ENCODE results near the gene SRPK2. TPM values are rescaled to one million over a fixed set of nuclear protein-coding genes. Genes with fewer than 3 reads are reported as not detected.

The SRPK2 gene
- polyA plus RNA-seq, 1 experiment: 10.8 TPM

GRCh38 chr7:105151152-105151551, 237.6 kb downstream of the SRPK2 start:
- Histone ChIP-seq H3K36me3 (ENCODE audit: control insufficient read depth, insufficient read depth, low read length) (no peaks in the 10 kb centered on the region; the same call in 1 of the 2 replicates), H3K27me3 (ENCODE audit: control insufficient read depth, insufficient read depth, low read length) (no peaks in the 10 kb centered on the region), H3K4me3 (ENCODE audit: low read depth, low read length) (no peak overlapping the region)
- ChIA-PET POLR2A (no interaction called here), CTCF (interaction anchor here (1.3 kb wide), 1 partner anchor 14 kb away, joined by 3 read pairs; no protein-coding TSS in a partner anchor)
- no peak for DNase-seq (ENCODE audit: low read depth)
- no peak for TF ChIP-seq CTCF (IDR thresholded peaks at IDR 0.05; ENCODE audit: insufficient read depth, low read depth, low read length)

GRCh38 chr7:105149827-105150226, 238.9 kb downstream of the SRPK2 start:
- no peaks in the 10 kb centered on the region for H3K27me3 ChIP-seq (ENCODE audit: control insufficient read depth, insufficient read depth, low read length)
- peak; percentile 26 for DNase-seq (ENCODE audit: low read depth)
- H3K4me3 ChIP-seq (ENCODE audit: low read depth, low read length): no peak overlapping the region
- POLR2A ChIA-PET: no interaction called here
- CTCF ChIA-PET: interaction anchor here (1.3 kb wide), 1 partner anchor 9 kb away, joined by 3 read pairs; no protein-coding TSS in a partner anchor
- no peak for TF ChIP-seq CTCF (IDR thresholded peaks at IDR 0.05; ENCODE audit: insufficient read depth, low read depth, low read length)
- no peaks in the 10 kb centered on the region for H3K36me3 ChIP-seq (ENCODE audit: control insufficient read depth, insufficient read depth, low read length)

- DNase-seq (ENCODE audit: low read depth): no peak
- peaks cover 6% of the 10 kb centered on the region for H3K36me3 ChIP-seq (ENCODE audit: control insufficient read depth, insufficient read depth, low read length)
- no peak overlapping the region for H3K4me3 ChIP-seq (ENCODE audit: low read depth, low read length)
- ChIA-PET CTCF (interaction anchor here (1.2 to 1.4 kb wide), 2 partner anchors 9 to 258 kb away, joined by 3 to 4 read pairs; no protein-coding TSS in a partner anchor), POLR2A (no interaction called here)
- peak; percentile 55 for TF ChIP-seq CTCF (IDR thresholded peaks at IDR 0.05; ENCODE audit: insufficient read depth, low read depth, low read length)
- H3K27me3 ChIP-seq (ENCODE audit: control insufficient read depth, insufficient read depth, low read length): no peaks in the 10 kb centered on the region
These were observed 247.7 kb downstream of the SRPK2 start for GRCh38 chr7:105141068-105141467.

GRCh38 chr7:105139381-105139780, 249.3 kb downstream of the SRPK2 start:
- H3K4me3 ChIP-seq (ENCODE audit: low read depth, low read length): no peak overlapping the region
- CTCF ChIA-PET: interaction anchor here (1.2 to 1.4 kb wide), 2 partner anchors 34 to 256 kb away, joined by 3 to 4 read pairs; no protein-coding TSS in a partner anchor
- TF ChIP-seq CTCF (IDR thresholded peaks at IDR 0.05; ENCODE audit: insufficient read depth, low read depth, low read length): no peak
- POLR2A ChIA-PET: no interaction called here
- no peaks in the 10 kb centered on the region for H3K27me3 ChIP-seq (ENCODE audit: control insufficient read depth, insufficient read depth, low read length)
- H3K36me3 ChIP-seq (ENCODE audit: control insufficient read depth, insufficient read depth, low read length): peaks cover 6% of the 10 kb centered on the region
- DNase-seq (ENCODE audit: low read depth): no peak

- Histone ChIP-seq H3K36me3 (ENCODE audit: control insufficient read depth, insufficient read depth, low read length) (peaks cover 6% of the 10 kb centered on the region), H3K27me3 (ENCODE audit: control insufficient read depth, insufficient read depth, low read length) (no peaks in the 10 kb centered on the region), H3K4me3 (ENCODE audit: low read depth, low read length) (no peak overlapping the region)
- TF ChIP-seq CTCF (IDR thresholded peaks at IDR 0.05; ENCODE audit: insufficient read depth, low read depth, low read length): no peak
- POLR2A ChIA-PET: no interaction called here
- CTCF ChIA-PET: interaction anchor here (2.4 kb wide), 1 partner anchor 12 kb away, joined by 11 read pairs; no protein-coding TSS in a partner anchor
- no peak for DNase-seq (ENCODE audit: low read depth)
These were observed 250.8 kb downstream of the SRPK2 start for GRCh38 chr7:105137898-105138297.
